K562 (cell line): ENCODE results near the gene PPT2. TPM values are rescaled to one million over a fixed set of nuclear protein-coding genes. Genes with fewer than 3 reads are reported as not detected.

Experiments
- ASH1L ChIP-seq: fragments of 450-650 bp; IDR thresholded peaks from 2 replicates; pipeline ENCODE4 v1.6.1; 2018; ENCODE audit warnings: borderline replicate concordance, mild to moderate bottlenecking, low read depth; ENCODE audit not compliant: partially characterized antibody
- BRCA1 ChIP-seq, 2 experiments: fragments of 450-650 bp in 1 of 2; sonication (generic) in 1 of 2; formaldehyde crosslinking in 1 of 2; IDR thresholded peaks; 2 replicates each; pipeline versions ENCODE4 v1.5.0 to v1.6.1; 2017 to 2020; ENCODE audit warnings: mild to moderate bottlenecking in 1 of 2, missing genetic modification reagents in 1 of 2
- CBX1 ChIP-seq: sonication (generic); IDR thresholded peaks from 2 replicates; pipeline ENCODE4 v1.6.1; 2016; ENCODE audit warnings: antibody characterized with exemption, low read depth, mild to moderate bottlenecking
- CHCHD3 ChIP-seq: fragments of 250-450 bp; sonication (Bioruptor Pico); IDR thresholded peaks from 2 replicates; pipeline ENCODE4 v2.1.2; 2022; ENCODE audit warnings: mild to moderate bottlenecking
- FOXA1 ChIP-seq: fragments of 450-650 bp; IDR thresholded peaks from 2 replicates; pipeline ENCODE4 v1.6.1; 2016; ENCODE audit warnings: mild to moderate bottlenecking, borderline replicate concordance
- HDGF ChIP-seq: fragments of 450-650 bp; IDR thresholded peaks from 2 replicates; pipeline ENCODE4 v1.6.1; 2016
- HEY1 ChIP-seq: fragments of 250-450 bp; sonication (Bioruptor Pico); IDR thresholded peaks from 2 replicates; pipeline ENCODE4 v1.5.0; 2020; ENCODE audit warnings: mild to moderate bottlenecking, moderate library complexity, borderline replicate concordance
- HIVEP1 ChIP-seq: fragments of 250-450 bp; sonication (Bioruptor Pico); IDR thresholded peaks from 2 replicates; pipeline ENCODE4 v1.4.0; 2020; ENCODE audit warnings: mild to moderate bottlenecking
- L3MBTL2 ChIP-seq: fragments of 450-650 bp; IDR thresholded peaks from 2 replicates; pipeline ENCODE4 v1.6.1; 2016; ENCODE audit warnings: mild to moderate bottlenecking, moderate library complexity
- LCOR ChIP-seq: sonication (generic); formaldehyde crosslinking; IDR thresholded peaks from 2 replicates; pipeline ENCODE4 v1.8.0; 2022; ENCODE audit warnings: mild to moderate bottlenecking, missing genetic modification reagents
- NFE2 ChIP-seq: IDR thresholded peaks from 2 replicates; pipeline ENCODE4 v1.6.1; 2014; ENCODE audit warnings: antibody characterized with exemption, low read depth
- RBM17 ChIP-seq: fragments of 200-400 bp; formaldehyde crosslinking; IDR thresholded peaks from 2 replicates; pipeline ENCODE4 v1.6.1; 2017; ENCODE audit warnings: low read depth, mild to moderate bottlenecking, low read length, borderline replicate concordance
- RNF2 ChIP-seq: sonication (generic); IDR thresholded peaks from 2 replicates; pipeline ENCODE4 v1.6.1; 2016
- SIN3B ChIP-seq: fragments of 450-650 bp; IDR thresholded peaks from 2 replicates; pipeline ENCODE4 v1.6.1; 2017; ENCODE audit warnings: low read depth, mild to moderate bottlenecking, moderate library complexity
- SMAD4 ChIP-seq: fragments of 250-450 bp; sonication (Bioruptor Pico); conservative IDR thresholded peaks from 2 replicates; pipeline ENCODE4 v1.8.0; 2021; ENCODE audit warnings: inconsistent platforms, mild to moderate bottlenecking, moderate library complexity
- SNRNP70 ChIP-seq: fragments of 200-400 bp; formaldehyde crosslinking; optimal IDR thresholded peaks from 2 replicates; pipeline ENCODE3; 2017; ENCODE audit warnings: low read depth, low read length
- SREBF2 ChIP-seq: sonication (generic); formaldehyde crosslinking; IDR thresholded peaks from 2 replicates; pipeline ENCODE4 v1.4.0; 2020; ENCODE audit warnings: mild to moderate bottlenecking, missing genetic modification reagents
- ZFP1 ChIP-seq: fragments of 450-650 bp; formaldehyde crosslinking; IDR thresholded peaks from 2 replicates; pipeline ENCODE4 v1.4.0; 2020; ENCODE audit warnings: mild to moderate bottlenecking, mixed read lengths
- ZNF134 ChIP-seq: fragments of 250-450 bp; sonication (Bioruptor Pico); conservative IDR thresholded peaks from 2 replicates; pipeline ENCODE4 v1.4.0; 2020
- ZNF551 ChIP-seq: fragments of 250-450 bp; sonication (Bioruptor Pico); IDR thresholded peaks from 2 replicates; pipeline ENCODE4 v1.5.0; 2021; ENCODE audit warnings: mild to moderate bottlenecking, moderate library complexity
- ZNF57 ChIP-seq: fragments of 450-650 bp; formaldehyde crosslinking; IDR thresholded peaks from 2 replicates; pipeline ENCODE4 v1.4.0; 2020; ENCODE audit warnings: mild to moderate bottlenecking, moderate library complexity
- ZNF75A ChIP-seq: fragments of 450-650 bp; formaldehyde crosslinking; IDR thresholded peaks from 2 replicates; pipeline ENCODE4 v1.4.0; 2020; ENCODE audit warnings: mild to moderate bottlenecking
- polyA plus RNA-seq, 8 experiments: library from polyadenylated mRNA; depleted of rRNA in 4 of 8; stranded (reverse) in 5 of 8; unstranded in 3 of 8; fragments of >200 nt; fragmentation: Nextera tagmentation in 2 of 8; fragmentation: Illumina TruSeq in 1 of 8; extraction: Ambion mirVana in 2 of 8; extraction: Trizol in 1 of 8; gene quantifications; 2 replicates each; pipeline versions ENCODE4 v1.2.1 to v1.2.3, GENCODE V29; 2011 to 2014; ENCODE audit warnings: inconsistent platforms in 1 of 8, missing spikeins in 1 of 8
- total RNA-seq, 7 experiments: library from RNA; depleted of rRNA in 6 of 7; stranded (reverse); fragments of >200 nt in 6 of 7; fragmentation: Illumina TruSeq in 2 of 7; extraction: Trizol in 2 of 7; gene quantifications; 2 replicates each; pipeline versions ENCODE4 v1.2.1 to v1.2.3, GENCODE V29; 2011 to 2021; ENCODE audit warnings: low replicate concordance in 1 of 7
- TF ChIP-seq, protein P1 (sequence below): fragments of 250-450 bp; sonication (Bioruptor Pico); IDR thresholded peaks from 2 replicates; pipeline ENCODE4 v1.8.0; 2021; ENCODE audit warnings: moderate library complexity, mild to moderate bottlenecking, inconsistent platforms
- TF ChIP-seq, protein P2 (sequence below): fragments of 250-450 bp; sonication (Bioruptor Pico); IDR thresholded peaks from 2 replicates; pipeline ENCODE4 v1.4.0; 2020; ENCODE audit warnings: mild to moderate bottlenecking, moderate library complexity
- TF ChIP-seq, protein P3 (sequence below): sonication (generic); formaldehyde crosslinking; IDR thresholded peaks from 2 replicates; pipeline ENCODE4 v1.4.0; 2020; ENCODE audit warnings: mild to moderate bottlenecking, missing genetic modification reagents

PPT2 gene
- total and polyA plus RNA-seq, 9 of the 15 experiments (the other 6 are each of a cell fraction or from before 2014, with no cell fraction given) = 27.4 to 98.8 (median 69.9) TPM

DNA sequence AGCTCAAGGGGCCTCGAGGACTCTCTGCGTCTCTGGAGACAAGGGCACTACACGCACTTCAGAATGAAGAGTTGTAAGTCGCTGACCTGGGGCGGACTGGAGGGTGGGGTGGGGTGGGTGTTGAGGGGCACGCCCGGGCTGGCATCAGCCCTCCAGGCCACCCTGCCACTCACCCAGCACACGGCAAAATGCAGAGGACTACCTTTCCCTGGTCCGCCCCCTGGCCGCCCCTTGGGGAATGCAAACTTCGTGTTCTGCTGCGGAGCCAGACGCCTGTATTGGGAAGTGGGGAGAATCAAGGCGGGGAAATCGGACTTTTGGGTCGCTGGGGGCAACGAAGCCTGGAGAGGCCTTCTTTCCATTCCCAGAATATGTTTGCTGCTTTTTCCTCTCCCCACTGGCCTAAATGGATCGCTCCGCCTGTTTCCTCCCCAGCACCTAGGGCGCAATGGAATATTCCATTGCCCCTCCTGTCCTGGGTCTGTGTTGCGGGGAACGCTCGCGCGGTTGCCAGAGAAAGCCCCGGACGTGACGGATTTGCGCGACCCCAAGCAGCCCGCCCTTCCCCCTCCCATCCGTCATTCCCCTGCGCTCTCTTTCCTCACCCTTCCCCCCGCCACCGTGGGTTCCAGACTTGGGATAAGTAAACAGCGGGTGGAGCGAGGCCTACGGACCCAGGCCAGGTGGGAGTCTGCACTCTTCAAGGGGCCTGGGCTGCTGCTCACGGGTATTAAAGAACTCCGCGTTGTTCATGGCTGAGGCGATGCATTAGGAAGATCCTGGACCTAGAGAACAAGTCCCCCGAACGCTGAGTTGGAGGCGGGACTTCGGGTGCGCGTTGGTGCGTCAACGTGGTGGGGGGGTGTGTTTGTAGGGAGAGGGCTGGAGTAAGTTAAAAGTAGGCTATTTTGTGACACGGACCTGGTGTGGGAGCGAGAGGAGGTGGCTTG is at the start of gene PPT2 (continued):
- TF ChIP-seq, protein P1, sequence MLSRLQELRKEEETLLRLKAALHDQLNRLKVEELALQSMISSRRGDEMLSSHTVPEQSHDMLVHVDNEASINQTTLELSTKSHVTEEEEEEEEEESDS (CRISPR knock-in tag) = no peak
- no peak for TF ChIP-seq ZNF75A (CRISPR knock-in tag)
- TF ChIP-seq, protein P2, sequence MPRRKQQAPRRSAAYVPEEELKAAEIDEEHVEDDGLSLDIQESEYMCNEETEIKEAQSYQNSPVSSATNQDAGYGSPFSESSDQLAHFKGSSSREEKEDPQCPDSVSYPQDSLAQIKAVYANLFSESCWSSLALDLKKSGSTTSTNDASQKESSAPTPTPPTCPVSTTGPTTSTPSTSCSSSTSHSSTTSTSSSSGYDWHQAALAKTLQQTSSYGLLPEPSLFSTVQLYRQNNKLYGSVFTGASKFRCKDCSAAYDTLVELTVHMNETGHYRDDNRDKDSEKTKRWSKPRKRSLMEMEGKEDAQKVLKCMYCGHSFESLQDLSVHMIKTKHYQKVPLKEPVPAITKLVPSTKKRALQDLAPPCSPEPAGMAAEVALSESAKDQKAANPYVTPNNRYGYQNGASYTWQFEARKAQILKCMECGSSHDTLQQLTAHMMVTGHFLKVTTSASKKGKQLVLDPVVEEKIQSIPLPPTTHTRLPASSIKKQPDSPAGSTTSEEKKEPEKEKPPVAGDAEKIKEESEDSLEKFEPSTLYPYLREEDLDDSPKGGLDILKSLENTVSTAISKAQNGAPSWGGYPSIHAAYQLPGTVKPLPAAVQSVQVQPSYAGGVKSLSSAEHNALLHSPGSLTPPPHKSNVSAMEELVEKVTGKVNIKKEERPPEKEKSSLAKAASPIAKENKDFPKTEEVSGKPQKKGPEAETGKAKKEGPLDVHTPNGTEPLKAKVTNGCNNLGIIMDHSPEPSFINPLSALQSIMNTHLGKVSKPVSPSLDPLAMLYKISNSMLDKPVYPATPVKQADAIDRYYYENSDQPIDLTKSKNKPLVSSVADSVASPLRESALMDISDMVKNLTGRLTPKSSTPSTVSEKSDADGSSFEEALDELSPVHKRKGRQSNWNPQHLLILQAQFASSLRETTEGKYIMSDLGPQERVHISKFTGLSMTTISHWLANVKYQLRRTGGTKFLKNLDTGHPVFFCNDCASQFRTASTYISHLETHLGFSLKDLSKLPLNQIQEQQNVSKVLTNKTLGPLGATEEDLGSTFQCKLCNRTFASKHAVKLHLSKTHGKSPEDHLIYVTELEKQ (CRISPR knock-in tag) = no peak
- TF ChIP-seq FOXA1 = no peak
- TF ChIP-seq NFE2 = no peak
- no peak for TF ChIP-seq HDGF
- TF ChIP-seq SIN3B = peak; percentile 60; the same call in 1 of the 2 replicates
- TF ChIP-seq ZNF551 (CRISPR knock-in tag) = no peak
- peak; percentile 76 for TF ChIP-seq RNF2
- peak; percentile 7; the same call in 1 of the 2 replicates for TF ChIP-seq ZFP1 (CRISPR knock-in tag)
- no peak for TF ChIP-seq SNRNP70
- TF ChIP-seq BRCA1 (IDR thresholded peaks at IDR 0.05) = no peak
- TF ChIP-seq BRCA1 (CRISPR knock-in tag; IDR thresholded peaks at IDR 0.05) = no peak
- peak; percentile 71 for TF ChIP-seq ASH1L
- TF ChIP-seq CBX1 = no peak
- peak; percentile 78 for TF ChIP-seq LCOR
- no peak for TF ChIP-seq HIVEP1
- no peak for TF ChIP-seq ZNF134 (CRISPR knock-in tag)
- TF ChIP-seq, protein P3, sequence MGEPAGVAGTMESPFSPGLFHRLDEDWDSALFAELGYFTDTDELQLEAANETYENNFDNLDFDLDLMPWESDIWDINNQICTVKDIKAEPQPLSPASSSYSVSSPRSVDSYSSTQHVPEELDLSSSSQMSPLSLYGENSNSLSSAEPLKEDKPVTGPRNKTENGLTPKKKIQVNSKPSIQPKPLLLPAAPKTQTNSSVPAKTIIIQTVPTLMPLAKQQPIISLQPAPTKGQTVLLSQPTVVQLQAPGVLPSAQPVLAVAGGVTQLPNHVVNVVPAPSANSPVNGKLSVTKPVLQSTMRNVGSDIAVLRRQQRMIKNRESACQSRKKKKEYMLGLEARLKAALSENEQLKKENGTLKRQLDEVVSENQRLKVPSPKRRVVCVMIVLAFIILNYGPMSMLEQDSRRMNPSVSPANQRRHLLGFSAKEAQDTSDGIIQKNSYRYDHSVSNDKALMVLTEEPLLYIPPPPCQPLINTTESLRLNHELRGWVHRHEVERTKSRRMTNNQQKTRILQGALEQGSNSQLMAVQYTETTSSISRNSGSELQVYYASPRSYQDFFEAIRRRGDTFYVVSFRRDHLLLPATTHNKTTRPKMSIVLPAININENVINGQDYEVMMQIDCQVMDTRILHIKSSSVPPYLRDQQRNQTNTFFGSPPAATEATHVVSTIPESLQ = no peak
- TF ChIP-seq L3MBTL2 = no peak; the same call in 1 of the 2 replicates
- TF ChIP-seq CHCHD3 (CRISPR knock-in tag) = no peak
- no peak for TF ChIP-seq ZNF57
- TF ChIP-seq RBM17 = no peak
- TF ChIP-seq HEY1 (CRISPR knock-in tag) = no peak
- no peak; the same call in 1 of the 2 replicates for TF ChIP-seq SMAD4
- TF ChIP-seq SREBF2 (CRISPR knock-in tag) = no peak
